GM12865 (cell line): ENCODE data around the gene QSOX2.

Experiments
- DNase-seq: peaks from one replicate; pipeline ENCODE4 v3.0.0; 2010; ENCODE audit warnings: low read depth
- H3K4me3 ChIP-seq: 2 replicates; pipeline ENCODE4 v1.5.1; 2011; ENCODE audit warnings: mild to moderate bottlenecking, low read depth, low read length, control low read depth
- TF ChIP-seq, protein P1 (sequence below): IDR thresholded peaks from 2 replicates; pipeline ENCODE4 v1.5.1; 2011; ENCODE audit warnings: low read length, control low read depth, low read depth, inconsistent platforms; ENCODE audit not compliant: insufficient read depth; ENCODE audit errors: missing control alignments

The QSOX2 gene

DNA sequence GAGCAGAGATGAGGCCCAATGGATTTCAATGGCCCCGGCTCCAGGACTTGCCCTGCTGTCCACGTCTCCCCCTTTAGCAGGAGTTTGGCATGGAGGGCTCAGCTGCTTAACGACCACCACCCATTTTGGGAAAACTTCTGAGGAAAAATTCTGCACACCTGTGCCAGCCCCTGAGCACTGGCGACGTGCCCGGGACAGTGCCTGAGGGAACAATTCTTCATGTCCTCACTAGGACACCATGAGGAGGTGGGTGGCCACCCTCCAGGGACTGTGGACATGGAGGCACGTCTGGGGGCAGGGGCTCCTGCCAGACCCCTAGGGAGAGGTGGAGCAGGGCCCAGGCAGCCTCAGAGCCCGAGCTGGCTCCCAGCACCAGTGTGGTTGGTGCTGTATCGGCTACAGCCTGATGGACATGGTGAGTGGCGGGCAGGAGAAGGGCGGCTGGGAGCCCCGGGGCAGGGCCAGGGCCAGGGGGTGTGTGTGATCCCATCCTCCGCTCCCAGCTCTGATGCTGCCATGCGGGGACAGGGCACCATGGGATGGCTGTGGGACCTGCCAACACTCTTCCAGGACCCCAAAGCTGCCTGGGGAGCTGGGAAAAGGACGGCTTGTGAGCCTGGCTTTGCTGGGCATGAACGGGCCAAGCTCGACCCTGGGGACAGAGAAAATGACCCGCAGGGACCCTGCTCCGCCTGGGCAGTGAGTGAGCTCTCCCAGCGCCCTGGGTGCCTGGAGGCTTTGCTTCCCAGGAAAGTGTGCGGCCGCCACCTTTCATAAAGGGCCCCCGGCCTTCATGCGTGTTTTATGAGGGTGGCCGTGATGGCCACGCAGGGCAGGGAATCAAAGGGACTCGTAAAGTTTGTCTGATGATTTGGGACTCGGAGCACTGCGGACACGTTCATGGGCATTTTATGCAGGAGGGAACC, 3.6 kb upstream of the QSOX2 start:
- DNase-seq = no peak
- TF ChIP-seq, protein P1, sequence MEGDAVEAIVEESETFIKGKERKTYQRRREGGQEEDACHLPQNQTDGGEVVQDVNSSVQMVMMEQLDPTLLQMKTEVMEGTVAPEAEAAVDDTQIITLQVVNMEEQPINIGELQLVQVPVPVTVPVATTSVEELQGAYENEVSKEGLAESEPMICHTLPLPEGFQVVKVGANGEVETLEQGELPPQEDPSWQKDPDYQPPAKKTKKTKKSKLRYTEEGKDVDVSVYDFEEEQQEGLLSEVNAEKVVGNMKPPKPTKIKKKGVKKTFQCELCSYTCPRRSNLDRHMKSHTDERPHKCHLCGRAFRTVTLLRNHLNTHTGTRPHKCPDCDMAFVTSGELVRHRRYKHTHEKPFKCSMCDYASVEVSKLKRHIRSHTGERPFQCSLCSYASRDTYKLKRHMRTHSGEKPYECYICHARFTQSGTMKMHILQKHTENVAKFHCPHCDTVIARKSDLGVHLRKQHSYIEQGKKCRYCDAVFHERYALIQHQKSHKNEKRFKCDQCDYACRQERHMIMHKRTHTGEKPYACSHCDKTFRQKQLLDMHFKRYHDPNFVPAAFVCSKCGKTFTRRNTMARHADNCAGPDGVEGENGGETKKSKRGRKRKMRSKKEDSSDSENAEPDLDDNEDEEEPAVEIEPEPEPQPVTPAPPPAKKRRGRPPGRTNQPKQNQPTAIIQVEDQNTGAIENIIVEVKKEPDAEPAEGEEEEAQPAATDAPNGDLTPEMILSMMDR = no peak
- no peak overlapping the region for H3K4me3 ChIP-seq

DNA sequence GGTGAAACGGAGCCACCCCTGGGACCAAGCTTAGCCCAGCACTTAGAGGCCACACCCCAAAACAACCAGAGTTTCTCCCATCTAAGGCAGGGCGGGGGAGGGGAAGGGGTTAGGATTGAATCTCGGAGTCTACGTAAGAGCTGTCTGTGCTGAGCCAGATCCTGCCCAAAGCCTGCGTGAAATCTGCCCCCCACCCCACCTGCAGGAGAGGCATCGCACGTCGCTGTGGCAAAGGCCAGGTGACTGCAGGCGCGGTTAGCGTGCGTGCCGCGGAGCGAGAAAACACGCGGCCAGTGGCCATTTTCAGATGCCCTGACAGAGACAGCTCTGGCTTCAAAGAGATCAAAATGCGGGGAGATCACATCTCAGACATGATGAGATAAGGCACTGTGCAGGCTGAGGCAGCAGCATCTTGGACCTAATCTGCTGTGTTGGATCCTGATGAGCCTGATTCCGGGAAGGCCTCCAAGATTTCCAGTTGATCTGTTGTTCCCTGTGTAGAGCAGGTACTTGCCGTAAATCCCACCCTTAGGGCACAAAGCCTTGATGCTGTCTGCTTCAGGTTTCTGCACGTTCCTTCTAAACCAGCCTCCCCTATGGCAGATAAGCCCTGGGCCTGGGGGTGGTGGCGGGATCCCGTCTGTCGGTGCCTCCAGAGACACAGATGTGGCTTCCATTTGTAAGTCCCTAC, 2.5 kb upstream of the QSOX2 start:
- no peak overlapping the region for H3K4me3 ChIP-seq
- no peak for DNase-seq
- TF ChIP-seq, protein P1 = no peak

DNA sequence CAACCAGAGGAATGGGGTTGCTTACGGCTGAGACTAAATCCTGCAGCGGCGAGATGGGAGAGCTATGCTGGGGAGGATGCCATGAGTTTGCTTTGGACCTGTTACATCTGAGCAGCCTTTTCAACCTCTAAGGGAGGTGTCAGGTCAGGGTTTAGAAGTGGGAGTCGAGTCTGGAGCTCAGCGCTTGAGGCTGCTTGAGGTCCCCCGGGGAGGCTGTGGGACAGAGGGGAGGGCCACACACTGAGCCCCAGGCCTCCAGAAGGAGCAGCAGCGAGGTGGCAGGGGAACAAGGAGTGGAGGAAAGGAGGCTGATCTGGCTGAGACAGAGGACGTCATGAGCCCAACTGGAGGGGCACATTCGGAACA, 1.9 kb upstream of the QSOX2 start:
- DNase-seq = no peak
- TF ChIP-seq, protein P1 = no peak
- H3K4me3 ChIP-seq = no peak overlapping the region

DNA sequence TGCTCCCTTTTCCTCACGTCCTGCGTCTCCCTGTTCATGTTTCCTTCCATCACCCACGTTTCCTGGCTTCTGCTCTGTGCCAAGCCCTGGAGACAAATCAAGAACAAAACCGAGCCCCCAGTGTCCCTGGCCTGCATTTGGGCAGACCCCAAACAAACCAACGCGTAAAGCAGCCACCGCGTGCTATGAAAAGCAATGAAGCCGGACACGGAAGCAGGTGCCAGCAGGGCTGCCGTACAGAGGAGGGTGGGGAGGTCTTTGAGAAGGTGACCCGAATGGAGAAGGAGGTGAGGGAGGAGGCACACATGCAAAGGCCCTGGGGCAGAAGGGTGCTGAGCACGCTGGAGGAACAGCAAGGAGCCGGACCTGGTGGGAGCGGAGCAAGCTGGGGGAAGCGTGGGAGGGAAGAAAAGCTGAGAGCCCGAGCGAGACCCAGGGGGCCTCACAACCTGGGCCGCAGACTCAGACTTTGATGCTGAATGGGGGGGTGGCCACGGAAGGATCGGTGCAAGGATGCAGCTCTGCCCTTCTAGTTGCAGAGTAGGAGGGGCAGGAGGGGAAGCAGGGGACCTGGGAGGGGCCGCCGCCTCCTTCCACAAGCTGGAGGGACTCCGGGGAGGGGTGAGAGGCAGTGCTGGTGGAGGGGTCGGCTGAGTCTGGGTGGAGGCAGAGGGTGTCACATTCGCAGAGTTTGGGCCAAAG, 1.4 kb upstream of the QSOX2 start:
- H3K4me3 ChIP-seq = no peak overlapping the region
- DNase-seq = no peak
- TF ChIP-seq, protein P1 = no peak

DNA sequence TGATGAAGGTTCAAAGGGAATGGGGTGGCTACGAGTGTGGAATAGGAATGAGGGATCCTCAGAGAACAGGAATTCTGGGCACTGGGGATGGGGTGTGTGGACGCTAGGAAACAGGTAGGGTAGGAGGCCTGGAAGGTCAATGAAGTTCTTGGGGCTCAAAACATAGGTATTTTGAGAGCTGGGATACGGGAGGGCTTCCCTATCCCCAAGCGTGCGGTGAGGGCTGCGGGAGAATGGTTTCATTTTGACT, 718 bp downstream of the QSOX2 start:
- DNase-seq = no peak
- TF ChIP-seq, protein P1 = no peak
- H3K4me3 ChIP-seq = peak overlapping the region; percentile 64

DNA sequence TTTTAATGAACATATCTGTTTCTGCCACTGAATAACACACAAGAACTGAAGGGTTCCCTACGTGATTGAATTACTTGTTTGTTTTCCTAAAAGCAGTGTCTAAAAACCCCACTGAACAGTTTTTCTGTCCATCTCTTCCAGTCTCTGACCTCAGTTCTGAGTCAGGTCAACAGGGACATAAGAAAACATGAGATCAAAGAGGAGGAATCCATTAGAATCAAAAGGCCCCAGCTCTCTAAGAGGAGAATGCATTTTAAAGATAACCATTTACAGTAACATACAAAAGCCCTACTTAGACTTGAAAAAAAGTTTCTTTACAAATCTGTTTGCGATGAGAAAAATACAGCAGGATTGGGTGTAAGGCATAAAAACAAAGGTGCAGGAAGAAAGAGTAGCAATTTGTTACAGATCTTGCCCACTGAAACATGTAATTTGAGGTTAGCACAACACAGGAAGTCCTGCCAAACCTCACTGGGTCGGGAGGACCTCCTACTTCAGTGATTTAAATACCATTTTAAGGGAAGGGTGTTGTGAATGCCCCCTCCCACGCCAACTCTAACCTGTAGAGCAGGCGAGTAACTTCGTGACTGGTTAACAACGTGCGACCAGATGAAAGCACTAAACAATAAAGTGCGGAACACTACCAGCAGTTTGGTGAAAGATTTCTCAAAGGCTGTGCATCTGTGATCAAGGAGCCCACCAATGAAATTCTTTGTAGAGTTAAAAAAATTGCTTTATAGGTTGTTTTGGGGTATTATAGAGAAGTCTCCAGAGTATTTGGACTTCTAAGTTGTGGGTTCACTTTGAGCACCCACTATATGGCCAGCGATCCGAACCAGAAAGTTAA, 1.3 kb downstream of the QSOX2 start:
- TF ChIP-seq, protein P1 = no peak
- peak; percentile 82 for DNase-seq
- H3K4me3 ChIP-seq = peak overlapping the region; percentile 64
